ENCODE data around the gene NFX1.

GRCh38 chr9:33242609-33243134 is 47.6 kb upstream of the NFX1 start:
- no peak for TF ChIP-seq POLR2A (IDR thresholded peaks at IDR 0.05)
- TF ChIP-seq, protein P1, sequence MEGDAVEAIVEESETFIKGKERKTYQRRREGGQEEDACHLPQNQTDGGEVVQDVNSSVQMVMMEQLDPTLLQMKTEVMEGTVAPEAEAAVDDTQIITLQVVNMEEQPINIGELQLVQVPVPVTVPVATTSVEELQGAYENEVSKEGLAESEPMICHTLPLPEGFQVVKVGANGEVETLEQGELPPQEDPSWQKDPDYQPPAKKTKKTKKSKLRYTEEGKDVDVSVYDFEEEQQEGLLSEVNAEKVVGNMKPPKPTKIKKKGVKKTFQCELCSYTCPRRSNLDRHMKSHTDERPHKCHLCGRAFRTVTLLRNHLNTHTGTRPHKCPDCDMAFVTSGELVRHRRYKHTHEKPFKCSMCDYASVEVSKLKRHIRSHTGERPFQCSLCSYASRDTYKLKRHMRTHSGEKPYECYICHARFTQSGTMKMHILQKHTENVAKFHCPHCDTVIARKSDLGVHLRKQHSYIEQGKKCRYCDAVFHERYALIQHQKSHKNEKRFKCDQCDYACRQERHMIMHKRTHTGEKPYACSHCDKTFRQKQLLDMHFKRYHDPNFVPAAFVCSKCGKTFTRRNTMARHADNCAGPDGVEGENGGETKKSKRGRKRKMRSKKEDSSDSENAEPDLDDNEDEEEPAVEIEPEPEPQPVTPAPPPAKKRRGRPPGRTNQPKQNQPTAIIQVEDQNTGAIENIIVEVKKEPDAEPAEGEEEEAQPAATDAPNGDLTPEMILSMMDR (IDR thresholded peaks at IDR 0.05), result no peak
